GM10847 (cell line): ENCODE data around the gene FASTKD3.

Source experiments
- POLR2A ChIP-seq: IDR thresholded peaks from 2 replicates; pipeline ENCODE4 v1.6.1; 2011; ENCODE audit not compliant: insufficient read length; ENCODE audit errors: extremely low read depth

FASTKD3 gene

DNA sequence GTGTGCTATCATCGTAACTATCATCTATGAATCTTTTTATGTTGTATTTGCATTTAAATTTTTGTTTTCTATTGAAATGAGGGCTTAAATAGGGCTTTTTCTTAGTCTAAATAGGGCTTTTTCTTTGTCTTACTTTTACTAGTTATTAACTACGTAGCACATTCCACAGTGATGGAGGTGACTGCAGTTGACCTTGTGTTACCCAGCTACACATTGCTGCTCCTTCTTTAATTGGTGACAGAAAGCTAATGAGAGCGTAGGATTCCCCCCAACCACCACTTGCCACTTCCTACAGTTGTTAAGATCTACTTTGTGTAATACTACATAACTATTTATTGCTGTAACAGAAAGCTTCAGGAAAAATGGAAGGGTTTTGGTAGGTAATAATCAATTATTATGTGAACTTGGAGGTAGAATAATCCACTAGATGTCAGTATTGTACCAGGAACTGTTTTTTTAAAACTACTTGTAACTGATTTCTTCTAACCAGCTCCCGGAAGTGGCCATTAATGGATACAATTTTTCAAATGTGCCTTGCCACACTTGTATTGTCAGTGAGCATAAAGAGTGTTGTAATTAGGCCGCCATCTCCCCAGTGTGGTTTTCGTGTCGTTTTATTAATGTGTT is 18.1 kb upstream of the FASTKD3 start:
- no peak for TF ChIP-seq POLR2A

DNA sequence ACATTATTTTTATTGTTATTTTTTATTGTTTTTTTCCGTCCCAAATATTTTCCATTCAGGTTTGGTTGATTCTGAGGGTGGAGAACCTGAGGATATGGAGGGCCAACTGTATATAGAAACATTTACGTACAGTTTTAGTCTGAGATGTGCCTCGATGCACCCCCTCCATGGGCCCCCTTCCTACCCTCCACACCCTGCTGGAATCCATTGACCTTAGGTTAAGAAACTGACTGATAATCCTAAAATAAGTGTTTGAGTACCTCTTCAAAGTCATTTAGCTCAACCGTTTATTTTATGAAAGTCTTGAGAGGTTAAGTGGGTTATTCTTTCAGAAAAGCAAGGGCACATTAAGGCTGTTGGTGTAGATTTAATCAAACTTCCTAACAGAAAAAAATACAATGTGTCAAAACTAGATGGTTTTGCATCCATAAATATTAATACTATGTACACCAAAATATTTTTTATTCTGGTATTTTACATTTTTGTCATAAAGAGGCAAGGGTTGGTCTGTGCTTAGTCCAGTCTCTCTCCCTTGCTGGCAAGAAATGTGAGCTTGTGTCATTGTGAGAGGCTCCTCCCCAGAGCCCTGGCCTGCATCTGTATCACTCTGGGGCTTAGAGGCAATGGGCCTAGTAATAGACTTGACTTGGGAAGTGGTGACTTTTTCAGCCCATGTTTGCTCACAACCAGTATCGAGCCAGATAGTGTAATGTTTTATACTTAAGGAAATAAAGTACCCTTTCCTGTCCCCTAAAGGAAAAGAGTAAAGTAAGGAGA is 15.8 kb upstream of the FASTKD3 start:
- TF ChIP-seq POLR2A = no peak

DNA sequence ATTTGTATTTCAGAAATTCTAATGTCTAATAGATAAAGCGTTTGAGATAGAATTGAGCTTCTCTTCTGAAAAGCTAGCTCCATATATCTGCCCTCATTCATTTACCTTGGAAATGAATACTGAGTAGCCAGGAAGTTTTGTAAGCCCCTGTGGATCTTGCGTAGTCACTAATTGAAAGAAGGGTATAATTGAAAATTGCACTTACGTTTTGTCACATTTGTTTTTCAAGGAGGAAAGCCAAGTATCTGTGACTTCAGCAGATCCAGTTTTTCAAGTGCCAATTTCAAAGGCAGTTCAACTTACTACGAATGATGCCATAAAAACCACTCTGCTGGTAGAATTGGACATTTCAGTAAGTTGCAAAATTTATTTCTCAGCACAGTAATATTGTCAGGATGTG is 14.1 kb upstream of the FASTKD3 start:
- TF ChIP-seq POLR2A = no peak

DNA sequence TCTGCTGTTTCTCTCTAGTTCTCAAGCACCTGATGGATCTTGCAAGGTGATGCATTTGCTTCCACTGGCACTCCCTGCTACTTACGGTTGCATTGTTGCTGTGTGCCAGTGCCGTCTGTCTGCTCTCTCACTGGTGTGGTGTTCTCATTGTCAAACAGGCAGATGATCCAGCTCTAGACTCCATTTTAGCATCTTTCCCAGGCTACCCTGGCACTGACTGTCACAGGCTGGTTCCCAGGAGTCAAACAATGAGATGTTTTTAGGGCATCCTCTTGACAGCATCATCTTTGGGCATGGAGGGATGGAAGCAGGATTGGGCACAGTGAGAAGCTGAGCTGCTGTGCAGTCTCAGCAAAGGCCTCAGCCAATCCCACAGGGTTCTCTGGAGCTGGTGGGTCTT is 13.0 kb upstream of the FASTKD3 start:
- no peak for TF ChIP-seq POLR2A

DNA sequence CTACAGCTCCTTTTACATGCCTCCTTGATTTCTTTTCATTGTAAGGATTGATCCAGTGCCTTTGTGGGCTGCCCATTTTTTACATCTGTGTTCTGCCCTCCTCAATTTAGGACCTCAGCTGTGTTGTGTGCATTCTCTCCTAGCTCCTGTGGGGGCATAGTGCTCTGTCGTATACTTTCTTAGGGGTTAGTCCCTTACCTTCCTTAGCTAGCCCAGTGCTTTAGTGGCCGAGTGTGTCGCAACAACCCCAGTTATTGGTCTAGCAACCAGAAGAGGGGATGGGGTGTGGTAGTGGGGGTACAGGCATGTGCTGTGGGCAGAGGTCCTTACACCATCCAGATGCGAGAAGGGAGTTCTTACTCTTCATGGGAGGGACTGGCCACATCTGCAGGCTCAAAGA is 12.3 kb upstream of the FASTKD3 start:
- TF ChIP-seq POLR2A = no peak

DNA sequence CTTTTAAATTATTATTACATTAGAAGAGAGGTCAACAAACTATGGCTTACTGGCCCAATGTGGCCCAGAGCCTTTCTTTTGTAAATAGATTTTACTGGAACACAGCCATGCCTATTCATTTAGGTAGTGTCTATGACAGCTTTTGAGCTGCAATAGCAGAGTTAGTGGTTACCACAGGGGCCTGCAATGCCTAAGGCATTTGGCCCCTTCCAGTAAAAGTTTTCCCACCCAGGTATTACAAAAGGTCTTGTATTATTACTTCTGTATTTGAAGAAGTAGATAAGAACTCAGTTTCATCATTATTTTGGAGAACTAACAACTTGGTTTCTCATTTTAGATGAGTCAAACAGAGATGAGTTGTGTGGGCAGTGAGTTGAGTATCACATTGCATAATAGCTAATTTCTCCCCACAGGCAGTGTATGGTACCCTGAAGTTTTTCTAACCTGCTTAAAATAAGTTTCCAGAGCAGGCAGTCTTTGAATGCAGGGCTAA is 9.6 kb upstream of the FASTKD3 start:
- no peak for TF ChIP-seq POLR2A

DNA sequence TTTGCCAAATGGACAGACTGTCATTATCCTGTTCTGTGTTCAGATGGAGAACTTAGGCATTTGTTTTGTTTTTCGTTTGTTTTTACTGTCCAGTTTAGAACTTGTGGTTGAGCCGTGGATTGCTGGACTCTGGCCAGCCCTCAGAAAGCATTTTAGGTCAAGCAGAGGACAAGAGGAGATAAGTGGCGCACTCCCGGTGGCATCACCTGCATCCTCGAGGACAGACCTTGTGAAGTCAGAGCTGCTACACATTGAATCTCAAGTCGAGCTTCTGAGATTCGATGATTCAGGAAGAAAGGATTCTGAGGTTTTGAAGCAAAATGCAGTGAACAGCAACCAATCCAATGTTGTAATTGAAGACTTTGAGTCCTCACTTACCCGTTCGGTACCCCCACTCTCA is 9.0 kb upstream of the FASTKD3 start:
- no peak for TF ChIP-seq POLR2A

DNA sequence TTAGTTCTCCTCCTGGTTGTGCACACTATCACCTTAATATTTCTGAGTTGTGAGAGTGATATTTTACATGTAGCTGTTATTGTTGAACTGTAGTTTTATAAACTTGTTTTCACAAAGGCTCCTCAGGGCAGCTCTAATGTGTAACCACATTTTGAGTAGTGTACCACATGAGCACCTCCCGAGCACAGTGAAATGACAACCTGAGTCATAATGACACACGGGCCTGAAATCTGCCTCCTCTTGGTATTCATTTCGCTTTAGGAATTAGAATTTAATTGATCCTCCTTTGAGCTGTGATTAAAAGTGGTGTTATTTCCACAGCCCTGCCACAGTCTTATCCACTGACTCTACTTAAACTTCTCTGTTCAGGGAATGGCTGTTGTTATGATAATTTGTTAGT is 8.0 kb upstream of the FASTKD3 start:
- TF ChIP-seq POLR2A = no peak

DNA sequence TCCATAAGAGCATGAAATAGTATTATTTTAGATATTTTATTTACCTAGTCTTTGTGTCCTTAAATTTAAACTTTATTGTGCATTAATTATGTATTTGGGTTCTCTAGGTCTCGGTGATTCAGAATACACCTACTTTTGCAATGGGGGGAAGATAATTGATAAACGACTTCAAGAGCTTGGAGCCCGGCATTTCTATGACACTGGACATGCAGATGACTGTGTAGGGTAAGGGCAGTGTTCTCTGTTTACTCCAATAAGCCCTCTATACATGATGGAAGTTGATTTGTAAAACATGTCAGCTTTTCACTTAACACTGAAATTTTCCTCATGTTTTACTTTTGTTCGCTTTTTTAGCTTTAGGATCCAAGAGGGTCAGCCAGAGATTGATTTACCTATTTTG is 6.3 kb upstream of the FASTKD3 start:
- no peak for TF ChIP-seq POLR2A

DNA sequence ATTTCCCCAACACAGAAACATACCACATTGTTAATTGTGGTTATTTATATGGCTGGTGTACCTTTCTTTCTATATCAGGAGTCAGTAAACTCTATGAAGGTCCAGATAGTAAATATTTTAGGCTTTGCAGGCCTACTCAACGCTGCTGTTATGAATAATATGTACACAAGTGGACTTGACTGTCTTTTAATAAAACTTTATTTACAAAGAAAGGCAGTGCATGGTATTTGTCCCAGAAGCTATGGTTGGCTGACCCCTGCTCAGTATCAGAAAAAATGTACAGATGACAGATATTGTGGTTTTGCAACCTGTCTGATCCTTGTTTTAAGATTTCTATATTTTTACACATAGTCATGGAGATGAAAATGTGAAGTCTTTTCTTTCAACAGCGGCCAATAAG is 5.8 kb upstream of the FASTKD3 start:
- no peak for TF ChIP-seq POLR2A

DNA sequence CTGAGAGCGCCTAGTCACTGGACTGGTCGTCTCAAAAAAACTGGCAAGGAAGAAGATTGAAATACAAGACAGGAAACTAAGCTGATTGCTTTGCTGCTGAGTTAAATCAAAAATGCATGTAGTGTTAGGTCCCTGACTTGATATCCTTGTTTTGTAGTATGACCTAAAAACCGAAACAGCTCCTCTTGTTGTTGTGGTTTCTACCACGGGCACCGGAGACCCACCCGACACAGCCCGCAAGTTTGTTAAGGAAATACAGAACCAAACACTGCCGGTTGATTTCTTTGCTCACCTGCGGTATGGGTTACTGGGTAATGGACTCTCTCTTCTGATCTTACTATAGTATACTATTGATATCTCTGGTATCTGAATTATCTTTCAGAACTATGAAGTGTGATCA is 4.4 kb upstream of the FASTKD3 start:
- TF ChIP-seq POLR2A = no peak

DNA sequence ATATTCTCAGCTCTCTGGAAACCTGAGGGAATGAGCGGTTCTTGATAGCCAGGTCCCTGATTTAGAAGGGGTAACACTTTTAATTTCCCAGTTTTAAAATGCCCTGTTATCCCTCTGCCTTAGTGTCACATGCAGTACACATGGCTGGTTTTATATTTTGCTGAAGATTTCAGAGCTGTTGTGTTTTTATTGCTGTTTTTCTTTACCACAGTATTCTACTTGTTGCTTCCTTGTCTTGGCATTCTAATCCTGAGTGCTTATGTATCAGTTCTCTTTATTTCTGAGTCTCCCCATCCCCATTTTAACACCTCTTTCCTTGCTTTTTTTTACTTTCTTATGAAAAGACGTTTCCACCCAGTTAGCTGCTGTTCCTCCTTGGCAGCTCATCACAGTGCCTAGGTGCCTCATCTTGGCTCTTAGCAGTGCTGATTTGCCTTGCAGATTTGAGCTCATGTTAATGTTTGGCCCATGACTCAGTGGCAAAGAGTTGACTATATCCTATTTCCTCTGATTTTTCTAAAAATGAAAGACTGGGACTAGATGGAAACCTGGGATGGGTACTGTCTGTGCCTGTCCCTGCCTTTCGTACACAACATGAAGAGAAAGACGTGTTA is 3.8 kb upstream of the FASTKD3 start:
- TF ChIP-seq POLR2A = no peak

DNA sequence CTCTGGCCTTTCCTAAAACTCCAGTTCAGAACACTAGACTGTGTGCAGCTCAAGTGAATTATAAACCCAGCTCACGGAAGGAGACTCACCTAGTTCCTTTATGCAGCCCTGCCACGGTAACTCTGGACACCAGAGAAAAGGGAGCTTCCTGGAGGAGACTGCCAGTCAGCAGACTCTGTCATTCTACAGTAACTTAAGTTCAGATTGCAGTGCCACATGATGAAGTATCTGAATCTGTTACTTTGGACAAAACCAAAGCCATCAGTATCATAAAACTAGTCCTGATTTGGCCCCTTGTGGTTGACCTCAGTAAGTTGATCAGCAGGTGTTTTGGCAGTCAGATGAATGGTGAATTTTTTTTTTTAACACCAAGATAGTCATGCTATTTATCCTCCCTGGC is 2.8 kb upstream of the FASTKD3 start:
- TF ChIP-seq POLR2A = no peak

DNA sequence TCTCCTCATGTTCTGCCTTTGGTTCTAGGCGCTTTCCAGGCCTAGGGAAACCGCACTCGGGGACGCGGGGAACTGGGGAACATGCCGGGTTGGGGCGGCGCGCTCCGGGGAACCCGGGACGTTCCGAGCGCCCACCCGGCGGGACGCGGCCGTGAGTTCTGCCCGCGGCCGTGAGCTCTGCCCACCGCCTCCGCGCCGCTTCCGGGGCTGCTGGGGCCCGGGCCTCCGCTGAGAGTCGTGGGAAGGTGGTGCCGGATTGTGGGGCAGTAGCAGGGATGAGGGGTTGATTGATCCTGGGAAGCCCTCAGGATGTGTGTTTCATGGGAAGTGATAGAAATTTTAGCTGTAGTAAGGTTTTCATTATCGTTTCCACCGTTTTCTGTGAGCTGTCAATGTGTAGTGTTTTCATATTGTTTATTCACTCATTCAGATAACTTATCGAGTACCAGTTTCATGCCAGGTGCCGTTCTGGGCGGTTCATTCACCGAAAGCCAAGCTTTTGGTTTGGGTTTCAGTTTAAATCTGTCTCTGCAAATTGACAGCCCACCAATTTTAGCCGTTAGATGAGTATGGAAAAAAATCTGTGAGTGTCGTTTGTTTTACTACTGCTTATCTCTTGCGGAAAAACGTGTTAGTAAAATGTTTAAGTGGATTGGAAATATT is 774 bp upstream of the FASTKD3 start:
- TF ChIP-seq POLR2A = no peak

DNA sequence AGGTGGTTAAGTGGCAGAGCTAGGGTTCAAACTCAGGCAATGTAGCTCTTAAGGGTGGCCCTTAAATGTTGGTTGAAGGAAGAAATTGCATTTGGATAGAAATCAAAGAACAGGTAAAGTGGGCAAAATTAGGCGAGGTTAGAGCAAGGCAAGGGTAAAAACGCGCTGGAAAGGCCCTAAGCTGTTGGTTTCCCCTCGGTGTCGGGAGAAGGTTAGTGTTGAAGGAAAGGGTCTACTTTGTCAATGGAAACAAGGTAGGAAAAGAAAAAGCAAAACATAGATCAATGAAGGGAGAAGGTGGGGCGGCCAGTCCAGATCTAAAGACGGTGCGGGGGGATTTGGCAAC is 431 bp downstream of the FASTKD3 start:
- TF ChIP-seq POLR2A = no peak

DNA sequence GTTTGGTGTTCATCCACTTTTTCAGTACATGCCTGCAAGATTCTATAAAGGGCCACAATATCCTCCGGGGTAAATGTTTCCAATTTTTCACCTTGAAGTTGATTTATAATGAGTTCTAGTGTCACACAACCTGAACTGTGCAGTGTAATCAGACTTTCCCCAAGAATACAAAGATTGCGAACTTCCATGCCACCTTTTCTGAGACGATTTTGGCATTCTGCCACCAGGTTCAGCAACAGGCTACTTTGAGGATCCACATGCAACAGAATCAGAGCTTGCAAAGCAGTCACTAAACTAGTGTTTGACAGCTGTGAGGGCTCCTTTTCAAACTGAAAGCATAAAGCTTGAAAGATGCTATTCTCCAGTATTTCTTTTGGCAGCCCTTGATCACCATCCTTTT is 1.6 kb downstream of the FASTKD3 start:
- no peak for TF ChIP-seq POLR2A

DNA sequence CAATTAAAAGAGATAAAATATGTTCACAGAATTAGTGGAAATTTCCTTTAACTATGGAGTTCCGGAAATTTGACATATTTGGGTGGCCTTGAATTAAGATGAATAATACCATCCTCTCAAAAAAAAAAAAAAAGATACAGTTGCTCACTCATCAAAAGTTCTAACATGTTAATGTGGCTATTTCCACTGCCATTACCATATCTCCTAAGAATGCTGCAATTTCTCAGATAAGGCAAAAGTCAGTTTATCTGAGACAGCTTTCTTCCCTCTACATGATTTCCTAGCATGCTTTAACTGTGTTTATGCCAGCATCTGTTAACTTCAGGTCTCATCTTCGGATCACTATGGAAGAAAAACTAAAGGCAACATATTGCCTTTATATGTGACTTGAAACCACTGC is 2.6 kb downstream of the FASTKD3 start:
- no peak for TF ChIP-seq POLR2A
